Stimulated activated CD8-positive, alpha-beta memory T cell treated with anti-CD3 and anti-CD28 coated beads, Interleukin-2, amount 100 ng/mL, for 1 hour (primary cell): ENCODE measurements around the gene EPHA4.
"Not testable (repeated sequence)": the region's sequence is repeated elsewhere in the genome, so short reads cannot be mapped to it uniquely, and the experiment has no call there.

ENCODE experiments used
- DNase-seq, 2 donors: peaks; one replicate each; pipeline ENCODE4 v3.0.0-alpha.2; 2020; ENCODE audit warnings: low read depth in 2 of 2

EPHA4 gene

GRCh38 chr2:221539246-221539645, 32.9 kb downstream of the EPHA4 start:
- DNase-seq = no peak

GRCh38 chr2:221535824-221536223, 36.3 kb downstream of the EPHA4 start:
- DNase-seq = no peak

GRCh38 chr2:221533299-221533698, 38.8 kb downstream of the EPHA4 start:
- DNase-seq = no peak

- DNase-seq = no peak
These were observed 39.5 kb downstream of the EPHA4 start for GRCh38 chr2:221532641-221533040.

GRCh38 chr2:221530653-221531037, 41.5 kb downstream of the EPHA4 start:
- DNase-seq = no peak

GRCh38 chr2:221529943-221530652, 42.0 kb downstream of the EPHA4 start:
- no peak for DNase-seq

GRCh38 chr2:221529177-221529942, 42.7 kb downstream of the EPHA4 start:
- DNase-seq = no peak

- DNase-seq = no peak
These were observed 44.3 kb downstream of the EPHA4 start for GRCh38 chr2:221527776-221528309.

GRCh38 chr2:221524158-221524557, 47.9 kb downstream of the EPHA4 start:
- DNase-seq = no peak

GRCh38 chr2:221521233-221521845, 50.8 kb downstream of the EPHA4 start:
- no peak for DNase-seq

- no peak for DNase-seq
These were observed 53.0 kb downstream of the EPHA4 start for GRCh38 chr2:221518935-221519625.

- DNase-seq = no peak
These were observed 53.7 kb downstream of the EPHA4 start for GRCh38 chr2:221518201-221518934.

GRCh38 chr2:221517696-221518151, 54.4 kb downstream of the EPHA4 start:
- peak; percentile 30 to 46 for DNase-seq

GRCh38 chr2:221517146-221517695, 54.9 kb downstream of the EPHA4 start:
- DNase-seq = no peak

GRCh38 chr2:221515864-221516263, 56.2 kb downstream of the EPHA4 start:
- no peak for DNase-seq

GRCh38 chr2:221514305-221515040, 57.6 kb downstream of the EPHA4 start:
- DNase-seq = no peak

GRCh38 chr2:221513232-221513631, 58.9 kb downstream of the EPHA4 start:
- DNase-seq = no peak

GRCh38 chr2:221511325-221511724, 60.8 kb downstream of the EPHA4 start:
- not testable (repeated sequence) for DNase-seq

- no peak for DNase-seq
These were observed 65.6 kb downstream of the EPHA4 start for GRCh38 chr2:221506469-221506868.

- no peak for DNase-seq
These were observed 66.5 kb downstream of the EPHA4 start for GRCh38 chr2:221505605-221506004.
